GM21381 (cell line): Measurements from ENCODE around the gene C16orf87.
A peak's percentile ranks its signal among the peaks of the same experiment; 100 is the strongest.

Experiments
- ATAC-seq: cut with Tn5 transposase; IDR thresholded peaks from one replicate; pipeline ENCODE4 v1.9.1; 2021; ENCODE audit warnings: mild to moderate bottlenecking, moderate library complexity; ENCODE audit not compliant: unreplicated experiment

Gene C16orf87

GRCh38 chr16:46843898-46844642 lies 13.1 kb upstream of the C16orf87 start:
- no peak for ATAC-seq

GRCh38 chr16:46842192-46842895 lies 11.4 kb upstream of the C16orf87 start:
- no peak for ATAC-seq

GRCh38 chr16:46839986-46840443 lies 9.0 kb upstream of the C16orf87 start:
- no peak for ATAC-seq

- no peak for ATAC-seq
Observed at GRCh38 chr16:46836534-46837530, 5.9 kb upstream of the C16orf87 start.

GRCh38 chr16:46833460-46833800 lies 2.5 kb upstream of the C16orf87 start:
- no peak for ATAC-seq

- ATAC-seq = no peak
Observed at GRCh38 chr16:46832757-46833459, 1.9 kb upstream of the C16orf87 start.

GRCh38 chr16:46830417-46830901 lies 521 bp downstream of the C16orf87 start:
- peak; percentile 21 for ATAC-seq

GRCh38 chr16:46828943-46829342 lies 2.0 kb downstream of the C16orf87 start:
- no peak for ATAC-seq

GRCh38 chr16:46828292-46828691 lies 2.7 kb downstream of the C16orf87 start:
- ATAC-seq = no peak

- no peak for ATAC-seq
Observed at GRCh38 chr16:46826631-46827030, 4.3 kb downstream of the C16orf87 start.

- peak; percentile 76 for ATAC-seq
Observed at GRCh38 chr16:46822270-46822669, 8.7 kb downstream of the C16orf87 start.

GRCh38 chr16:46817961-46818360 lies 13.0 kb downstream of the C16orf87 start:
- no peak for ATAC-seq

GRCh38 chr16:46814790-46815189 lies 16.2 kb downstream of the C16orf87 start:
- ATAC-seq = no peak

- no peak for ATAC-seq
Observed at GRCh38 chr16:46813611-46814010, 17.4 kb downstream of the C16orf87 start.

GRCh38 chr16:46812781-46813540 lies 18.0 kb downstream of the C16orf87 start:
- no peak for ATAC-seq

GRCh38 chr16:46811682-46812081 lies 19.3 kb downstream of the C16orf87 start:
- no peak for ATAC-seq

GRCh38 chr16:46808997-46809396 lies 22.0 kb downstream of the C16orf87 start:
- ATAC-seq = no peak

- ATAC-seq = no peak
Observed at GRCh38 chr16:46807336-46807735, 23.6 kb downstream of the C16orf87 start.

- no peak for ATAC-seq
Observed at GRCh38 chr16:46803373-46803772, 27.6 kb downstream of the C16orf87 start.
